Activated T-cell treated with anti-CD3 and anti-CD28 coated beads for 24 hours (primary cell): Measurements from ENCODE around the gene HOXB8.

ENCODE experiments used
- DNase-seq: peaks from one replicate; pipeline ENCODE4 v3.0.0-alpha.2; 2020; ENCODE audit warnings: low read depth

Gene HOXB8

DNA sequence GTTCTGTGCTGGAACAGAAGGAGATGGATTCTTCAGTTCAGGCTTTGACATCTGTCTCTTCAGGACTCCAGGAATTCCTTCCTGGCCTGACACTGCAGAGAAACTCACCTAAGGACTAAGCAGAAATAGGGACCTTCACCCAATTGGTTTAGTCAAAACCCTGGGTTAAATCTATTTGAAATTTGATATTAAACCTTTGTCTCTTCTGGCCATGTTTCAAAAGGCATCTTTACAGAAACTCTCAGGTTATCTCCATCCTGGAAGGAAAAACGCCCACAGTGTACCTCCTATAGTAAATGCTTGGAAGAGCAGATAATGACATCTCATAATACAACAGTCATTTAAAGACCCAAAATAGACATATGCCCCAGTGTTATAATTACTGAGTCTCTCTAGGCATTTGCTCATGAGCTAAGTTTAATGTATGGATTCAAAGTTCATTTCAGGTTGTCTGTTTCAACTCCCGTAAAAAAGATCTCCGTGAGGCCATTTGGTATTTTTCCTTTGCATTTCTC, 31.3 kb downstream of the HOXB8 start:
- no peak for DNase-seq

DNA sequence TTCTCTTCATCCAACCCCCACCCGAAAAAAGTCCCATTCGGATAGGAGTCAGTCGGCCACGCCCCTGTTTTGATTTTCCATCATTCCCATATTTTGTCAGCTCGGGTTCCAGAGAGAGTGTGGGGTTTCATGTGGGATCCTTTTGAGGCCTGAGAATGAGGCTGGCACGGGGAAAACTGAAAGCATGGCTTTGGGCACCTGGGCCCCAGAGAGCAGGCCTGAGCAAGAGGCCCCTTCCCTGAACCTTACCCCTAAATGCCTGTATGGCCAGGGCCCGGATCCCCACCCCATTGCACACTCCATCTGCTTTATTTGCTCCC, 32.4 kb downstream of the HOXB8 start:
- DNase-seq: no peak

GRCh38 chr17:48579760-48580554, 35.1 kb downstream of the HOXB8 start:
- DNase-seq: no peak

- DNase-seq: no peak
These were observed 35.7 kb downstream of the HOXB8 start for GRCh38 chr17:48579471-48579759.

- DNase-seq: no peak
These were observed 36.2 kb downstream of the HOXB8 start for GRCh38 chr17:48578616-48579470.

DNA sequence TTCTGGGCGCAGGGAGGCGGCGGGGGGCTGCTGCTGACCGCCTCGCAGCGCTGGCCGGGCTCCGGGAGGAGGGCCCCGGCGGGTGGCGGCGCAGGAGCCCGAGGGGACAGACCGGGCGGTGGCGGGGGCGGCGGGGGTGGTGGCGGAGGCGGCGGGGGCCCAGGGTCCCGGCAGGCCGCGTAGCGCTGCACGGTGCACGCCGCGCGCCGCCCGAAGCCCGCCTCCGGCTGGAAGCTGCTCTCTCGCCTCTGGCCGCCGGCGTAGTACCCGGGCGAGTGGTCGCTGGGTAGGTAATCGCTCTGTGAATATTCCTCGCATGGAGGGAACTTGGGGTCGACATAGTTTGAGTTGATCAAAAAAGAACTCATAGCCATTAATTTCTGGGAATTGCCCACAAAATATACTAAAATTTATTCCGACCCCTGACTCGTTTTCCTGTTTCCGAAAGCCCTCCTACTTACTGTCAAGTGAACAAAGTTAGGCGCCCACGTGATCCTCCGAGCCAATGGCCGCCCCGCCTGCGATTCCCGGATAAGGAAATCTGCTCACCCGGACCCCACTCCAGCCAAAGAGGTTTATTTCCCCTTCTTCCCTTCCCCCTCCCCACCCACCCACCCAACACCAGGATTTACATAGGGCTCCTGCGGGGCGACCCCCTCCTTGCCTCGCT, 37.0 kb downstream of the HOXB8 start, which contains the start of gene HOXB4:
TSS of gene HOXB4 (minus strand) at position 405 of the 670 bp plus-strand sequence. CDS start at position 374, 31 bp downstream.
- peak; percentile 55 for DNase-seq

- DNase-seq: no peak
These were observed 37.7 kb downstream of the HOXB8 start for GRCh38 chr17:48577330-48577945.

- DNase-seq: no peak
These were observed 38.4 kb downstream of the HOXB8 start for GRCh38 chr17:48576479-48577309.

- no peak for DNase-seq
These were observed 39.2 kb downstream of the HOXB8 start for GRCh38 chr17:48575673-48576478.

DNA sequence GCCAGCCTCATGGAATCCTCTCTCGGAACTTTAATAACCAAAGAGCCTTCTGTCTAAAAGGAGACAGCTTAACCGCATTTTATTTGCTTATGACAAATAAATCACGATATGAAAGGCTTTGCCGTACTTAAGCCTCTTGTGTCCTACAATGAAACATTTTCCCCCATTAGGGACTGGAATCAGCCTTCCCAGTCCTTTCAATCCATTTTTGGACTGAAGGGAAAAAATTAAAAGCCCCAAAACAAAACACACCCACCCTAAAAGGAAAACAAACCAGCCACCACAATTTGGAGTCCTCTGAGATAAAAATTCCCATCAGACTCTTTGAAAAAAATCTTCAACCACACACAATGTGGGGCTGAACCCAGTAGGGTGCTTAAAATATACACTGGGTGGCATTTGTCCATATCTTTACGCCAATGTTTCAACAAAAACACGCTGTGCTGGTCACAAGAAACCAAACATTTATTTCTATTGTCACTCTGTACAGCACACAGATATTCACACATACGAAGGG, 40.0 kb downstream of the HOXB8 start:
- no peak for DNase-seq

DNA sequence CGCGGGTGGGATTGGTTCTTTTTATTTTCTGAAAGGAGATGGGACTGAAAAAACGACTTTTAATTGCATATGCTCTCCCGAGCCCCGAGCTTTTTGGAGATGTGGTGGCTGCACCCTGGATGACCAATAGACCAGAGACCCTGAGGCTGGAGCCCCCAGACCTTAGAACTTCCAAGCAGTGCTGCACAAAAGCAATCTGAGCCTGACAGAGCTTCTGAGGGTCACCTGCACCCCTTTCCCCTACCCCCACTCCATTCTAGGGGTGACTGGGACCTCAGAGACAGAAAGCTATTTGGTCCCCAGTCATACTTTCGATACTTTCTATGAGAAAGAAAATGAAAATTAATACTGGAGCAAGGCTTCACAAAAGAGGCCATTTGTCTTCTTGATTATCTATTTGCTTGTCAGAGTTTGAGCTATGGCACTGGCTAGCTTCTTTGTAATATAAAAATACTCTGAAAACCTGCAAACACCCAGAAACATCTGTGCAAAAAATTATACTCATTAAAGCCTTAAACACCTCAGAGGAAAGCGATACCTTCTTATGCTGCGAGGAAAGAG, 40.5 kb downstream of the HOXB8 start:
- DNase-seq: no peak

DNA sequence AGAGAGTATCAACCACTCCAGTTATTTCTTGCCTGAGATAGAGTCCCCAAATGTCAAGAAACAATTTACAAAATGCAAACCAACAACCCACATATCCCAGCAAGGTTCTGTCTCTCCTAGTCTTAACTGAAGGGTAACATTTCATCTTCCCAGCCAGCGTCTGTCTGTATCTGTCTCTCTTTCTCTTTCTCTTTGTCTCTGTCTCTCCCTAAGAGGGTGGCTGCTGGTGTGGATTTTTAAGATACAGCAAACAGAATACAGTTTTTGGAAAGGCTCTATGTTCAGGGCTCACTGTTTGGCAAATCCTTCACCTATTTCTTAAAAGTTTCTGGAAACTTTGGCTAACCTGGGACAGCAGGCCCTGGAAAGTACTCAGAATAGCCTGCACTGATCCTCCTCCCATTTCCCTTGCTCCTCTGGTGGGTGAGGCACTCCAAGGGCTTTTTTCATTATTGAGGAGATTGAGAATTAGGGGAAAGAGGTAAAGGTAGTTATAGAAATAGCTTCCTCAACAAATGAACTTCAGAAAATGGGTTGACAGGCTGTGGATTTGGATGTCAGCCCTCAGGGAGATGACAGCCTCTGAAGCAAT, 43.2 kb downstream of the HOXB8 start:
- DNase-seq: no peak

DNA sequence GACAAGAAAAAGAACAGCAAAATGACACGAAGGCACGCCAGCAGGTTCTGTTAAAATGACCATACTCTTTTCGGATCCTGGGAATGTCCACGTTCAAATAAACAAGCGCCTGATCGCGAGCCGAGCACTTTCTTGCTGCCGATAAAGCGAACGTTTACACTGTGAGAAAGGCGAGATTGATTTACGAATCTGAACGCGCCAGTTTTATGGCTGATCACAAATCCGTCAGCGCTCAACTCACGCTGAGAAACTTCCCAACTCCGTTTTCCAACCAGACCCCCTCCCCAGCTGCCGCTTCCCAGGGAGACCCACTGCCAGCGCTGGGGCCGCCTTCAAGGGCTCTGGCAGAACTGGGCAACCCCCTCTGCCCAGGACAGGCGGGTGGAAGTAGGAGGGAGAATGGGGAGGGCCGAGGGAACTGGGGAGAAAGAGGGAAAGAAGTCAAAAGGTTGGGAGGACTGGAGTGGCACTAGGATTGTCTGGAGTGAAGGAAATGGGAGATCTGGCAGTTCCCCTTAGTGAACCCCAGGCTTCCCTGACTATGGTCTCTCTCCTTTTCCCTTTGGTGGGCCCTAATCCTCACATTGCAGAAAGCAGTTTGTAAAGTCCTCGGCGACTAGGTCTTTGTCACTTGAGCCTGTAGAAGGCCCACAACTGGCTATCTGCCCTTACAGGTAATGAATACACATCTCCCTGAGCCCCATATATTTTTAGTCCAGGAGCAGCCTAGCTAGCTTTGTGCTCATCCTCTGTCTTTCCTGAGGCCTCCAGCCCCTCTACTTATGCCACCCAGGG, 43.9 kb downstream of the HOXB8 start:
- no peak for DNase-seq

DNA sequence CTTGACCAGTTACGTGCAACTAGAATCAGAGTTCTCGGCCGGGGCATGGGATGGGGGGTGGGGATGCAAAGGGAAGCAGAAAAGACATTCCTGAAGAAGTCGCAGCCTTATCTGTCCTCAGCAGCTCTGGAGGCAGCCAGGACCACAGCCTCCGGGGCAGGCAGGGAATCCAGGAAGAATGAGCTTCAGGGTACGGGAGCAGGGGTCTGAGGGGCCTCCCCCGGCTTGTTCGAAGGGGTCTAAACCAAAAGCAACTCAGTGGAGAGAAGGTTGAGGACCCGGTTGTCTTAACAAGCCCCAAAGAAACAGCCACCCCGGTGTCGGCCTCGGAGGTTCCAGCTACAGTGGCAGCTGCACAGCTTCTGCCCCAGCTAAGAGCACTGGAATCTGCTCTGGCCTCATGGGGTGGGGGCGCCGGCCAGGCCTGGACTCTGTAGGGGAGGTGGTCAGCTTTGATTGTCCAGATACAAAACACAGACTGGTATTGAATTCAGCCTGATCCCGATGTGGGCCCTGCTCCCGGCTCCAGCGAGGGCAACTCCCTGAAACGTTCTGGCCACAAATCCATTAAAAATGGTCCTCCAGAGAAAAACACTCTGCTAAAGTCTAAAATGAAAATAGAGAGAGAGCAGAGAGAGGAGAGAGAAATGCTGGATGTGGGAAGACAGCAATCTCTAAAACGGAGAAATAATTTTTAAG, 44.6 kb downstream of the HOXB8 start:
- DNase-seq: no peak

GRCh38 chr17:48569674-48570324, 45.3 kb downstream of the HOXB8 start:
- DNase-seq: no peak

- no peak for DNase-seq
These were observed 45.9 kb downstream of the HOXB8 start for GRCh38 chr17:48569240-48569582.

DNA sequence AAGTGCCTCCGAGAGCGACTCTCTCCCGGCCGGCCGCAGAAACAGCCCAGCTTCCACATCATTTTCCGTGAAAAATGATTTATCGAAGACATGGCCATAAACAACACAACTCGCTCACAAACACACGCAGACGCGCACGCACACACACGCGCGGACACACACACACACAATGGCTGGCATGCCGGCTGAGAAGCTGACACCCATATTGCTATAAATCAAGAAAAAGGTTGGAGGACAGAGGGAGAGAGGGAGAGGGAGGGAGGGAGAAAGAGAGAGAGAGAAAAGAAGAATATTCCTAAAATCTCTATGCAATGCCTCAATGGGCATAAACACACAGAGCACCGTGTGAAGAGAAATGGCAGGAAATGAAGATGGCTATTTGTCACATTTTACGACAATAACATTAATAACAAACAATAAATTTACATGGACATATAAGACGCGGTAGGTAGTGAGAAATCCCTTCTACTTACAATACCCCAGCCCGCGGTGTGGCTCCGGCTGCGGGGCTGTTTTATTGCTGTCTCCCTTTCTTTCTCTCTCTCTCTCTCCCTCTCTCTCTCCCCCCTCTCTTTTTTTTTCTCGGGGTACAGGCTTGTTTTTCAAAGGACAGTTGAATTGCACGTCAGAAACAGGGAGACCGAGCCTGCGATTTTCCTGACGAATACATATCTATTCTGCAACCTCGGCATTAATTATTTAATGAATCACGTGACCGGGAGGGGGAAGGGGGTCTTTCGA, 46.4 kb downstream of the HOXB8 start:
- no peak for DNase-seq
